GM21723 (cell line): ENCODE measurements around the gene SIL1.
"Not testable (repeated sequence)": the region's sequence is repeated elsewhere in the genome, so short reads cannot be mapped to it uniquely, and the experiment has no call there.

Source experiments
- ATAC-seq: cut with Tn5 transposase; IDR thresholded peaks from one replicate; pipeline ENCODE4 v1.9.1; 2021; ENCODE audit warnings: mild to moderate bottlenecking, moderate library complexity; ENCODE audit not compliant: unreplicated experiment

SIL1 gene

DNA sequence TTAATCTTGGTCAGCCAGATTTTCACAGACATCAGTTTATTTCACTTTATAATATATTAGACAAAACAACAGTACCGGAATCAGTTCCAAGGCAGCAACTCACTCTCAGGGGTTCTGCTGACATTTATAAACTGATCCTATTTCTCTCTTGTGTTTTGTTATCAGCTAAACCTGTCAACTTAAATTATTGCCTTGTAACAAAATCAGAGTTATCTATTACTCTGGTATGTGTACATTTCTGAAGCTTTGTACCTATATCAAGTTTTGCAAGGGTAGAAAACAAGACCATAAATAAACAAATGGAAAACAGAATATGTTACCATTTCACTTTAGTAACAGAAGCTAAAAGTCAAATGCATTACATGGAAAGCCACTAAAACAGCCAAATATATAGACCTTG, 122.1 kb downstream of the SIL1 start:
- ATAC-seq = no peak

DNA sequence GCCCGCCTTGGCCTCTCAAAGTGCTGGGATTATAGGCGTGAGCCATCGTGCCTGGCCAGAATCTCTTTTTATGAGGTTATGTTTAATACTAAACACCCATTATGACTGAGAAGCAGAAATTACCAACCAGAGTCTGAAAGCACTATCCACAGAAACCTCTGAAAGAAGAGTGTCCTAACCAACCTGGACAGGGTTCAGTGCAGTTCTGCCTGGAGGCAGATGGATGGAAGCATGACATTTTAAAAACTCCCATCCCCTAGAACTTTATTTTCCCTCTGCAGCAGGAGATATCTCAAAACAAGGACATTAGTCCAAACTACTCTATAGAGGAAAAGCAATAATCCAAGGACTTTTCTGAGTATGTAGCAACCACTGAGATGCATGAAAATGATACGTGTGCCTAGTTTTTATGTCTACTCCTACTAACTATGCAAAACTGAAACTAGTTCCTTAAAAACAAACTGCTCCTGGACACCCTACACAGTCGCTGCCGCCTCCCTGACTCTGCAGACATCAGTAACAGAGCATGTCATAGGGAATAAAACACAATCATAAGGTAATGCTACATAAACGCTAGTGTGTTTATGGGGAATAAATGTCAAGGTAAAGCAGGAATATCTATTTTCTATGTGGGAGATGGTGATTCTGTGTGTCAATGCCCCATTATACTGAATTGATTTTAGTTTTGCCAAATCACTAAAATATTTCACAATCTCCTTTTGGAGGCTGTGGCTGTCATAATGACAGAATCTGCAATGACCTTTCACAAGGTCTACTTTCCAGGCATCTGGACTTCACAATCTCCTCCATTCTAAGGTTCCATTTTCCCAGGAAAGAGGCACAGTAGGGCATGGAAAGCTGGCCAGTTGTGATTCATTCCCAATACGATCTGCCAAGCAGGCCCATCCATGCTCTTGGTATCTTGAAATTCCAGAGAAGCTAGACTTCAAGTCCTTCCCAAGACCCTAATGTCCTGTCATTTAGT, 122.8 kb downstream of the SIL1 start:
- no peak for ATAC-seq

DNA sequence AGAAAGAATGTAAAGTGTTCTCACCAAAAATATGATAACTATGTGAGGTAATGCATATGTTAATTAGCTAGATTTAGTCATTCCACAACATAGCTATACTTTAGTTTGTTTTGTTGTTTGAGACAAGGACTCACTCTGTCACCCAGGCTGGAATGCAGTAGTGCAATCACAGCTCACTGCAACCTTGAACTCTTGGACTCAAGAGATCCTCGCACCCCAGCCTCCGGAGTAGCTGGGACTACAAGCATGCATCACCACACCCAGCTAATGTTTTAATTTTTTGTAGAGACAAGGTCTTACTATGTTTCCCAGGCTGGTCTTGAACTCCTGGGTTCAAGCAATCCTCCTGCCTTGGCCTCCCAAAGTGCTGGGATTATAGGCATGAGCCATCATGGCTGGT, 124.2 kb downstream of the SIL1 start:
- not testable (repeated sequence) for ATAC-seq

DNA sequence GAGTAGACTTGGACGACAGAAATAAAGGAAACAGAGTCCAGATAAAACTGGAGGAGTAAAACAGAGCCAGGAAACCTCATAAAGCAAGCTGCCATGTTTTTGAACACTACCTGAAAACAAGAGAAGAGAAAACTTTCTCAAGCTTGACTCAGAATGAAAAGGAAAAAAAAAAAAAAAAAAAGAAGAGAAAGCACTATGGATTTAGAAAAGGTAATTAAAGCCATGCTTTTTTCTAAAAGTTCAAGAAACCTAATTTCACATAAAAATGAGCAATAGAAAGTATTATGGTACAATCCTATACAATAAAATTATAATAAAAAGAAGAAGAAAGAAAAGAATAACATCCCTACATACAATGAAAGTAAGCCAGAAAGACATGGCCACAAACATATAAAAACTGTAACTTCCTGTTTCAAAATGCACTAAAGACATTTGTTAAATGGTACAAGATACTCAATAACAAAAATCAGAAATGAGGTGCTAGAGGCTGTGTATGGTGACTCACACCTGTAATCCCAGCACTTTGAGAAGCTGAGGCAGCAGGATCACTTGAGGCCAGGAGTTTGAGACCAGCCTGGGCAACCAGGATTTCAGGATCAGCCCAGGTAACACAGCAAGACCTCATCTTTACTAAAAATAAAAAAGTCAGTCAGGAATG, 129.5 kb downstream of the SIL1 start:
- ATAC-seq = no peak

DNA sequence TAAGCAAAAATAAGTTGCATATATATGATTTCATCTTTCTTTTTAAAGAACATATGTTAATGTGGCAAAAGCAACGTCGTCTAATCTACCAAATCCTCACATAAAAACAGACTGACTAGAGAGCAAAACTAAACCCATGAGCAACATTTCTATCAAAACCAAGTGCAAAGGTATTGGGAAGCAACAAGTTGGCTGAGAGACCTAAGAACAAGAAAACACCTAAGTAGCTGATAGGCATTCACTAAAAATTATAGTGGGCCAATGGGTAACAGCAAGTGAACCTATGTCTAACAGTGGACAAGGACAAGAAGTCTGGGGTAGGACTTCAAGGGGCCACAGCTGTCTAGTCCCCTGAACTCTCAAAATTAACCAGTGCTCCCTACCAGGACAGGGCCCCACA, 130.1 kb downstream of the SIL1 start:
- no peak for ATAC-seq

DNA sequence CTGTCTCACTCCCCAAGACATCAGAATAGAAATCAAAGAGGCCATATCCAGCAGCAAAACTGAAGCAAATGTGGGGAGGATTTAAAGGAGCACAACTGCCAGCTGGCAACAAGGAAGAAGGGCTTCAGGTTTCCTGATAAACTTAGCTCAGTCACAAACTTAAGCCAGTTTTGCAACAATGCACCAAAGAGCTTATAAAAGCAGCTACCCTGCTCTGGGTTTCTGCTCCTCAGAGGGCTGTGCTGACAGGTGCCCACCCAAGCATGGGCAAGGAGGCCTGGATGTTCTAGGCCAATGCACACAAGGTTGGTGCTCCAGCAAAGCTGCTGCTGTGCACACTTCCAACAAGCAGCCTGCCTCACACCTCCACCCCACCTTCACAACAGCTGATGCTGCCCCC, 132.9 kb downstream of the SIL1 start:
- no peak for ATAC-seq

DNA sequence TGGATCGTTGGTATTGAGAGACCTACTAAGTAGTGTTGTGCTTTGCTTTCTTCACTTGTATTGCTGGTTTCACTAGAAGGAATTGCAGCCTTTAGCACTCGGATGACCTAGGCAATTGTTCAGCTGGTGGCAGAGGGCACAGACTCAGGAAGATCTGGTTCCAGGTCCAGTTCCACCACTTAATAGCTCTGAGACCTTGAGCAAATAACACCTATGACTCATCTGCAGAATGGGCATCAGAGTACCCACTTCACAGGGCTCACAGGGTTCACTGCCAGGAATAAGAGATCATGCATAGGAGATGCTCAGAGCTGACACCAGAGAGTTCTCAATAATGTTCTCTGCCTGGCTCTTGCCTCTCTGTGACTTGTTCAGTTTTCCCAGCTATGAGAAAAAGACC, 133.6 kb downstream of the SIL1 start:
- no peak for ATAC-seq

DNA sequence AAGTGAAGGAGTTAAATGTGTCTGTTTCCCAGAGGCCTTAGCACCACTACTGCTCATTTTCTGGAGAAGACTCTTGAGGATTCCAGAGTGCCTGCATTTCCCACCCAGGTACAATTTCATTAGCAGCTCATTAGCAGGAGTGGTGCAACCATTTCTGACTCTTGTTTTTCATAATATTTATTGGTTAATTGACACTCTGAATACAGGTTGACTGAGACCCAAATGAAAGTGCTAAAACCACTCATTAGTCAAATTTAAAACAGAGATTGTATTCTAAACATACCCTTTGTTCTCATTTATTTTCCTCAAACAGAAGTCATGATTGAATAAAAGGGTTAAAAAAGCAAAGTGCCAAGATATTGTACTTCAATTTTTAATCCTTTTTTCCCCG, 134.5 kb downstream of the SIL1 start:
- ATAC-seq = no peak

DNA sequence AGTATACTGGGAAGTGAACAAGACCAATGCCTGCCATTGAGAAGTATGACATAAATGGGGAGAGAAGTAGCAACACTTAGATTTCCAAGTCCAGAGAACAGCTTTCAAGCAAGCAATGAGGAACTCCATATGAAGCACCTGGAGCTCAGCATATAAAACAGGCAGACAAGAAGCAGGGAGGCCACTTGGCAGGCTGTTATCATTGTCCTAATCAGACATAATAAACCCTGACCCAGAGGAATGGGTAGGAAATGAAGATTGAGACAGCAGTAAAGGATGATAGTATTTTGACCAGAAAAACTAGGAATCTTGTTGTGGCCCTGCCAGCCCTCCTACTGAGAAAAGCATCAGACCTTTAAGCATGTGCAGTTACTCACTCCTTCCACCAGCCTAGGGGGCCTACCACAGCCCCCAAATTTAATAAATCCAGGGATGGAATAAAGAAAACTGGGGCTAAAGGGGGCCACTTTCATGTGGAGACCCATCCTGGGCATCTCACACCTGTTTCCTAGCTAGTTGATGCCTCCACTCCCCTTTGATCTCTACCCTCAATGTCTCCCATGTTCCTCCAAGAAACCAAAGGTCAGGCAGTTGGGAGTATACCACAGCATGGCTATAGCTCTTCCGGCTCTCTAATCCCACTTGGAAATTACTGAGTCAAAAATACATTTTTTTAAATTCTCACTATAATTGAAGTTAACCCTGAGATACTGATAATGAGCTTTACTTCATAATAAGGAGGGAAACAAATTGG, 135.1 kb downstream of the SIL1 start:
- ATAC-seq = no peak

DNA sequence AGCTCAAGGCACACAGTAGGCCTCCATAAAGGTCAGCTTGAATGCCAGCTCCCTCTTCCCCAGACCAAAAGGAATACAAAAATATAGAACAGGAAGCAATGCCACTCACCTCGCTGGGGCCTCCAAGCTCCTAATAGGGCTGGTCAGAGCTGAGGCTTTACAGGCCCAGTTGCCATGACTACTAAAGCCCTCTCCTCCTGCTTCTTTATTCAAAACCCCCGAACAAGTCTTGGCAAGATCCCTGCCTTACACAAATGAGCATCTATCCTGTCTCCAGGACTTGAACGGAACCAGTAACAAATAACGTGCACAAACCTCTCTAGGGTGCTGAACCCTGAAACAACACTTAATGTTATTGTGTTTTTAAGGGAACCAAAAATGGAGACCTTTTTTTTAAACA, 136.3 kb downstream of the SIL1 start:
- ATAC-seq = no peak

DNA sequence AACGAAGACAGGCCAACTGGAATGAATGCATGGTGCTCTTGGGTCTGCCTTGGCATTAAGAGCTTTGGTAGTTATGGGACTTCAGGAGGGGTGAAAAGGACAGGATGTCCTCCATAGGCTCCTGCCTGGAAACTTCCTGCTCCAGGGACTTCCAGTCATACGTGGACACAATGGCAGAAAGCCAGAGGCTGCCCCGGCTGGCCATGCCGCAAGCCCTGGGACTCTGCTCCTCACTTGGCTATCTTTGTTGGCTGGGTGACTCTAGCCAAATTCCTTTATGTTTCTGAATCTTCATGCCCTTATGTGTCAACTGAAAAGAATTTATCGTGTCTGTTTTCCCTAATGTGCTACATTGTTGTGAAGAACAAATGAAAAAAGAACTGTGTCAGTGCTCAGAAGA, 136.9 kb downstream of the SIL1 start:
- no peak for ATAC-seq

DNA sequence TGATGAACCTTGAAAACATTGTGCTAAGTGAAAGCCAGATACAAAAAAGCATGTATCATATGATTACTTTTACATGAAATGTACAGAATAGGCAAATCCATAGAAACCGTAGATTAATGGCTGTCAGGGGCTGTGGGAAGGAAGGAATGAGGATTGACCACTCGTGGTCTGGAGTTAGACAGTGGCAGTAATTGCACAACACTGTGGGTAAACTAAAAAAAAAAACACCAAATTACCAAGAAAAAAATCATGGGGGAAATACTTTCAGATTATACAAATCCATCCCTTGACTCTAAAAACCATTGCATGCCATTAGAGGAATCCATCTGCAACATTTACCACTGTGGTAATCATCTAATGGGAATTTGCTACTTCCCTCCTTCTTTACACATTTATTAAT, 140.0 kb downstream of the SIL1 start:
- no peak for ATAC-seq

DNA sequence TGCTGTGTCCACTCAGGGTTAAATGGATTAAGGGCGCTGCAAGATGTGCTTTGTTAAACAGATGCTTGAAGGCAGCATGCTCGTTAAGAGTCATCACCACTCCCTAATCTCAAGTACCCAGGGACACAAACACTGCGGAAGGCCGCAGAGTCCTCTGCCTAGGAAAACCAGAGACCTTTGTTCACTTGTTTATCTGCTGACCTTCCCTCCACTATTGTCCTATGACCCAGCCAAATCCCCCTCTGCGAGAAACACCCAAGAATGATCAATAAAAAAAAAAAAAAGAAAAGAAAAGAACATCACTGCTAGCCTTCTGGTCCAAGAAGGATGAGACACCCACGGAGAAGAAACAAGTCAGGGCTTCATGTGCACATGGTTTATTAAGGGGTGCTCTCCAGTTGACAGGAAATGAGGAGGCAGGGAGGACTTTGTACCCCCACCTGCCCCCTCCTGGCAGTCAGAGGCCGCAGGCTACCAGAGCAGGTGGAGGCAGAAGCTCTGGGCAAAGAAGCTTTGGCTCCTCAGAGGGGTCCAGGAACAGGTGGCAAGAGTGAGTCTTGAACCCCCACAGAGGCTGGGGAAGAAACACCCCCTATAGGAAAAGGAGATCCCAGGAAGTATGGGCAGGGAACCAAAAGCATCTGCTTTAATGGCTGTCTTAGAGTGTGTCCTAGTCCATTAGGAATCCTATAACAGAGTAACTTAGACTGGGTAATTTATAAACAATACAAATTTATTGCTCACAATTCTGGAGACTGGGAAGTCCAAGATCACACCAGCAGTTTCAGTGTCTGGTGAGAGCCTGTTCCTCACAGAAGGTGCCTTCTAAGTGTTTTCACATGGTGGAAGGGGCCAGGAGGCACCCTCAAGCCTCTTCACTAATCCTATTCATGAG, 140.9 kb downstream of the SIL1 start:
- ATAC-seq = not testable (repeated sequence)

DNA sequence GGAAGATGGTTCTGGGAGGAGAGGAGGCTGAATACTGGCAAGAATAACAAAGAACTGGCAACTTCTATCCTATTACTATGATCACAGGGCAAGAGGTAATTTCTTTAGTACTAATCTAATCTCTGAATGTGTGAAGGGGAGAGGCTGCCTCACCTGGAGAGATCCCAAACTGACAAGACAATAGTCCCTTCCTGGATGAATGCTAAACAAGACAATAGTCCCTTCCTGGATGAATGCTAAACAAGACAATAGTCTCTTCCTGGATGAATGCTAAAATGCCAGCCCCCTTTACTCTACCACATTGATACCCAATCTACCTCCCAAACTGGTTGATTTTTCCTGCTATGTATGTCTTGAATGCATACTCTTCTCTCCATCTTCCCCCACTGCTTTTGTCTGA, 145.2 kb downstream of the SIL1 start:
- ATAC-seq = no peak

DNA sequence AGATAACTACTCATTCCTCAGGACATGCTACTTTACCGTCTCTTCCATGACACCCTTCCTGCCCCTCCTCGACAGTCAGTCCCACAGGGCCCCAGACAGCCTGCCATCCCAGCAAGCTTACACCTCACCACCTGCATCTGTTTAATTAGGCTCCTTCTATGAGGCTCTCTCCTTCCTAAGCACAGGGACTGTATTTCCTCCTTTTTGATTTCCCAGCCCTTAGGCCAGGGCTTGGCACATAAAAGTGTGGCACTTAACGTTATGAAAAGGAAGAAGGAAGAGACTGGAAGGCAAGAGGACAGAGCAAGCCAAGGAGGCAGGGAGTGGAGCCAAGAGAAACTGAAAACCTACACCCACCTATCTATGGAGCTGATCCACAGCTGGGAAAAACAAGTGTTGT, 146.8 kb downstream of the SIL1 start:
- ATAC-seq = no peak

DNA sequence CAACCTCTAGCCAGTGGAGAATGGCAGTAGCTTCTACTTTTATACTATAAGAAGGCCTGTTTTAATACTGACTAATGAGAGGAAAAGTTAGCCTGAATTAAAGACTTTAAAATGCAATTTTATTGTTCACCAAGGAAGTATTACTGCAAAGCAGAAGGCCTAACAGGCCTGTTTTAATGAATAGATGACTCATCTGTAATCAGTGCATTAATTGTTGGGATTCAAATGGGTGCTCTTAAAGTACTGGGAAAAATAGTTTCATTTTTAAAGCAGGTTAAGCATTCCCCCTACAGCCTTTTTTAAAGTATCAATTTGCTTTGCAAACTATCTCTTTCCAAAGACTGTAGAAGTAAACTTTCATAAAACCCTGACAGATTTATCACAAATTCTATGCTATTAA, 147.7 kb downstream of the SIL1 start:
- no peak for ATAC-seq

DNA sequence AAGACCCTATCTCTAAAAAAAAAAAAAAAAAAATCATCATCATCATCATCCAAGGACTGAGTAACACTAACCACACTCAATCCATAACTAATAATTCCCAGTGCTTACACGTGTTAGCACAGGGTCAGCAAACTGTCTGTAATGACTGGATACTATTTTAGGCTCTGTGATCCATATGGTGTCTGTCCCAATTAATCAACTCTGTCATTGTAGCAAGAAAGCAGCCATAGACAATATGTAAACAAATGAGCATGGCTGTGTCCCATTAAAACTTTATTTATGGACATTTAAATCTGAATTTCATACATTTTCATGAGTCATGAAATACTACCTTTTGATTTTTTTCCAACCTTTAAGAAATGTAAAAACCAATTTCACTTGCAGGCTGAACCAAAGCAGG, 148.4 kb downstream of the SIL1 start:
- no peak for ATAC-seq

DNA sequence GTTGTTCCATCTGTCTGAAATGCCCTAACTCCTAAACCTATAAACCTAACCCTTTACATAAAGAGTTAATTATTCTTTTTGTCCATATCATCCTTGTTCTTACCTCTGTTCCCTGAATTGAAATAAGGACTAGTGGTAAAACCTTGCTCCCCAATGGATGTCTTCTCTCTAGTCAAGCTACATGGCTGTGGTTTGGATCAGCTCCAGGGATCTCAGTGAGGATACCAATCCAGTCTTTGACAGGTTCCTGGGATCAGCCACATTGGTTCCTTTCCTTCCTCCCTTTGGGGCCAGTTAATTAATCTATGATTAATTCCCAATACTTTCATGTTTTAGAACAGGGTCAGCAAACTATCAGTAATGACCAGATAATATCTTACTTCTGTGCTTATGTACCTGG, 151.6 kb downstream of the SIL1 start:
- no peak for ATAC-seq

DNA sequence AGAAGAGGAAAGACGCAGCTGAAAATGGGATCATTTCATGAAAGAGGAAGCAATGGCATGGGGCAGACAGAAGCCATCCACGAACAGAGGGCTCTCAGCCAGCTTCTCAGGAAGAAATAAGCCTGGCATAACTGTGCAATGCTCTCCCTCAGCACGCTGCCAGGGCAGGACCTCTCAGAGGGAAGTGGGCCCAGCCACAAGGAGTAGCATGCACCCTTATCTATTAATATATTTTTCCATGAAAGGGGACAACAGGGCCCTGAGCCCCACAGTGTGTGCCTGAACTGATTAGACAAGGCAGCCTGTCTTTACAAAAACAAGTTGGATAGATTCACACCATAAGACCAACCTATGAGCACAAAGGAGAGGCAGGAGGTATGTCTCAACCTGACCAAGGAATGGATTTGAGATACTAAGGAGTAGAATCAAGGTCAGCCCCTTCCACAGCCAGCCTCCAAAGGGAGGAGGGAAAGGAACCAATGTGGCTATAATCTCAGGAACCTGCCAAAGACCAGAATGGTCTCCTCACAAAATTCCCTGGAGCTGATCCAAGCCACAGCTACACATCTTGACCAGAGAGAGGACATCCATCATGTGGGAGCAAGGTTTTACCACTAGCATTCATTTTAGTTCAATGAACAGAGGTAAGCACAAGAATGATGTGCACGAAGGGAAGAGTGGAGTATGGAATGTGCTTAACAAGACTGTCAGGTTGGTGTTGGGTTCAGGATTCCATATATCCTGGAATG, 154.8 kb downstream of the SIL1 start:
- ATAC-seq = no peak

DNA sequence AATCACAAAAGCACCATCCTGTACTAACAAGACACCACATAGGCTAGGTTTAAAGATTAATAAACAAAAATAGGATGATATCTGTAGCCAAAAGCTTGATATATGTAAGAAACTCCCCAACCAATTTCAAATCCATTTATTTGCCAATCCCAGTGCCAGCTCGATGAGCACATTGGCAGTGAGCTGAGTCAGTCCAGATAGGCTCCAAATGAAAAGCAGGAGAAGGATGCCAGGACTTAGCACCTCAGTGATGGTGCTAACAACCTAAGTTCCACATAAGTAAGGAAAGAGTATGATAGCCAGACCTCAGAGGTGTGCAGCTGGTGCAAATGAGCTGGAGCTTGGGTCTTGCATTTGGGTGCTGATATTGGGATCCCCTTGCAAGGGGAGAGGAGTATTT, 158.1 kb downstream of the SIL1 start:
- no peak for ATAC-seq
